Medulla oblongata (tissue), 1 donor: Measurements from ENCODE around the gene PM20D1.
A peak's percentile ranks its signal among the peaks of the same experiment; 100 is the strongest.
"Not testable (repeated sequence)": the region's sequence is repeated elsewhere in the genome, so short reads cannot be mapped to it uniquely, and the experiment has no call there.

Experiments used
- DNase-seq: peaks from one replicate; pipeline ENCODE4 v3.0.0-alpha.2; 2015; ENCODE audit errors: extremely low spot score

The PM20D1 gene

DNA sequence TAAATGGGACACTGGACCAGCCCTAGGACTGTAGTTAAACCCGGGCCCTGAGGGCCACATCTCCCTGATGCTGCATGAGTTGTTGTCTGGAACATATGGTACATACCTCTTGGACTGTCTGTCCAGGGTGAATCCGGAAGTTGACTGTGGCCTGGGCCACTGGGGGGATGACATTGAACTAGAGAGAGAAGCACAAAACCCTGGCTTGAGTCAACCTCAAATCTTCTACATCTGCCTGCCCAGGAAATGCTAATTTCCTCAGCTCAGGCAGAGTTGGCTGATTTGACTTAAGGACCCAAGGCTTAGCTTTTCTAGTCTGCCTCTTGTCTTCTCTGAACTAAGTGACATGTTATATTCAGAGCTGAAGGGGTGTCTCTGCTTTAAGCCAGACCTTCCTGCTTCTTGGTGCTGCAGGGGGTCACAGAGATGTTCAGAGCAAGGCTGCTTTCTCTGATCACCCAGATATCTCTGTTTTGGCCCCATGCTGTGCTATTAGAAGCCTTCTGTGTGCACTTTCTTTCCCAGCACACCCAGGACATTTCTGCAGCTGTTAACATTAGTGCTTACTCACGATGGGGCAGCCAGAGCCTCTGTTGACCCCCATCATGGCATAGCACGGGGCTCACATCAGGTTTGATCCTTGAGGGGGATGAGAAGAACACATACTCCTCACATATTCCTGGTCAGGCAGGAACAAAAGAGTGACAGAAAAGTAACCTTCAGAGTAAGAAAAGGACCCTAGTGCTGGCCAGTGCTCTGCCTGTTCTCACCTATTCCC is 9.6 kb downstream of the PM20D1 start:
- DNase-seq = no peak

DNA sequence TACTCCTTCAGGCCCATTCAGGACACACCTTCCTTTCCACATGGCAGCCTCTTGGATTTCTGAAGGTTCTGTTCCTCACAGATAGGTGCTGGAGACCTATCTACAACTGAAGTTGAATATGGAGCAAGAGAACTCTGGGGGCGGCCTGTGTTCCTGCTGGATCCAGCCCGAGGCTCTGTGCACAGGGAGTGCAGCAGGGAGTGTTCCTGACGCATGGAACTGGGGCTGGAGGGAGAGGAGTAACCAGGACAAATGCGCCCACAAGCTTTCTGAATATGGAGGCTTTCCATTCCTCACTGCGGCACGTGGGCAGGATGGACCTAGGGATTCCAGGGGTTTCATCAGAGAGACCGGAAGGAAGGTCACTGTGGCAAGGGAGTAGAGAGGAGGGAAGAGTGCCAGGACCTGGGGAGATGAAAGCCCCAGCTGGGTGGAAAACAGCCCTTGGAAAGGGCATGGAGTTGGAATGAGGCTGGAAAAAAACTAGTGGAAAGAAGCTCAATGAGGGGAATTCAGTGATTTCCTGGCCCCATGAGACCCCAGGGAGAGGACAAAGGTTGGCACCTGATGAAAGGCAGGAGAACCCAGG is 12.5 kb downstream of the PM20D1 start:
- no peak for DNase-seq

DNA sequence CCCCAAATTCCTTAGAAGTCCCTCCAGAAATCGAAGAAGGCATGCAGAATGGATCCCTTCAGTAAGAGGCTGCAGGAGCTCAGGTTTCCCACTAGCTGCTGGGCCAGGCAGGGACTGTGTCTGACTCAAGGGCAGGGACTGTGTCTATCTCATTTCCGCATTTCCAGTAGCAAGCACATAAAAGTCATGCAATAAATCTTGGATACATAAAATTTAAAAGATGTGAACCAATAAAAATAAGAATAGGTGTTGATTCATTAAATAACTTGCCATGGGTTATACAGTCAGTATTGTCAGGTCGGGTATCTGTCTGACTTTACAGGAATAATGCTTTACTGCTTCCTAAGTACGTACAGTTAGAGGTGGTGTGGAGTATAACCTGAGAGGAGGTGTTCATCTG is 15.2 kb downstream of the PM20D1 start:
- DNase-seq = no peak

DNA sequence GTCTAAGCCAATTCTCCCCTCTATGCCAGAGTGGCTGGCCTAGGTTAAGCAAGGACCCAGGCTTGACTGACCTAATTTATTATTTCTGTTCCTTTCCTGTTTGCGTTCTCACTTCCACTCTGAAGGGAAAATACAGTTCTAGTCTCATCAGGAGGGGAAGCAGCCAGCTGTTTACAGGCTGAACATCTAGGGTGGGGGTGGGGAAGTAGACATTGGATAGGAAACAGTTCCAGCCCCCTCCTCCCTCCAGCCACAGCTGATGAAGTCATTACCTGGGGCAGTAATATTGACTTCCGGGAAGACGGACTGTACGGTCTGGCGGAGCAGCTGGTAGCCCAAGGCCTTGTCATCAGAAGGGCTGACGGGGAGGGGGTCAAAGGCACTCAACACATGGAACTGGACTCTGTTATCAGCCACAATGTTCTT is 17.6 kb downstream of the PM20D1 start:
- DNase-seq = peak; percentile 54

DNA sequence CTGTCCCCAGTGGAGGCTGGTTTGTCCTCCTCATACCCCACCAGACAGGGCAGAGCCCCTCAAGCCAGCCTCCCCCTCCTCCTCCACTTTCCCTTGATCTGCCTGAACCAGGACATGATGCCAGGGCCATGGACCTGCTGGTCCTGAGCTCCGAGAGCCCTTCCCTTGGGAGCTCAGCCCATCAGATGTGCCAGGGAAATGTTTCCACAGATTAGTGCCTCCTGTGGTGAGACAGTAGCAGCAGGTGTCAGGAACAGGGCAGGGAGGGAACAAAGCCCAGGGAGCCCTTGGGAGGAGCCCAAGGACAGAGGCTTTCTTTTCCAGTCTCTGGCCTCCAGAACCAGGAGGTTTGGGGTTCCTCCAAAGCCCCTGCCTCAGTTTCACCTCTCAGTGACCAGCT is 22.3 kb downstream of the PM20D1 start:
- no peak for DNase-seq

DNA sequence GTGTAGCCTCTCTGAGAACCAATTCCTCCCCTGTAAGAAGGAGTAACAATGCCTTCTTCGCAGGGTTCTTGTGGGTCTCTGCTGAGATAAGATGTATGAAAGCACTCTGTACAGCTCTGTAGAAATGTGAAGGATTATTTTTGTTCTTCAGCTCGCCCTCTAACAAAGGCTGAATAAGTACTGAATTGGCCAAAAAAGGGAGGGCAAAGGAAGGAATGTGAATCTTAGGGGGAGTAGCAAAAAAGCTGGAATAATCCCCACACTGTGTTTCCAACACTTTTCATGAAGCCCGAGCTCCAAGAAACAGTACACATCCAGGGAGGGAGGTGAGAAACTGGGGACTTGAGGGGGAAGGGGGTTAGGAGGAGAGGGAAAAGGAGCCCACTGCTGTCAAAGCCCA is 22.9 kb downstream of the PM20D1 start:
- DNase-seq = no peak

DNA sequence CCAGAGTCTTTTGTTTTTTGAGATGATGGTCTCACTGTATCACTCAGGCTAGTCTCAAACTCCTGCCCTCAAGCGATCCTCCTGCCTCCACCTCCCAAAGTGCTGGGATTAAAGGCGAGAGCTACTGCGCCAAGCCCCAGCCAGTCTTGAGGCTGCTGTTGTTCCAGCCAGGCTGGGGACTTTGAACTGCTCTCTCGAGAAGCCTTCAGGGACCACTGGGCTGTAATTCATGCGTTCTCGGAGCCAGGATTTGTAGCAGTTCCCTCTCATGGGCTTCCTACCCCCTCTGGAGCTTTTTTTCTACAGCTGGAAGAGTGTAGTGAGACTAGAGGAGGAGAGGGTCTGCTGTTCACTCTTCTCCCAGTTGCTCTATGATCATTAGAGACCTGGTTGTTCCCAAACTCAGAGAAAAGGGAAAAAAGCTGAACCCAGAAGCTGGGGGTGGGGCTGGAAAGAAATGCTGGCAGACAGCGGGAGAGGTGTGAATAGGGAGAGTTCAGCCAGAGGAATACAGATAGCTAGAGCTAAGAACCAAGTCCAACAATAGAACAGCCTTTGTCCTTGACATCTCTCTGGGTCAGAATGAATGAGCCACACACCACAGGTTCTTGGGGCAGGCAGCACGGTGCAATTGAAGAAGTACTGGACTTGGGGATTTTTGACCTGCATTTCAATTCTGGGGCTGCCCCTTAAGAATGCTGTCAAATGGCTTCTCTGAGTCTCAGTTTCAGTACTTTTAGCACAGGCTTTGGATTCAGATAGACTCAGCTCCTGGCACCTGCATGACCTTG is 23.7 kb downstream of the PM20D1 start:
- DNase-seq = no peak

DNA sequence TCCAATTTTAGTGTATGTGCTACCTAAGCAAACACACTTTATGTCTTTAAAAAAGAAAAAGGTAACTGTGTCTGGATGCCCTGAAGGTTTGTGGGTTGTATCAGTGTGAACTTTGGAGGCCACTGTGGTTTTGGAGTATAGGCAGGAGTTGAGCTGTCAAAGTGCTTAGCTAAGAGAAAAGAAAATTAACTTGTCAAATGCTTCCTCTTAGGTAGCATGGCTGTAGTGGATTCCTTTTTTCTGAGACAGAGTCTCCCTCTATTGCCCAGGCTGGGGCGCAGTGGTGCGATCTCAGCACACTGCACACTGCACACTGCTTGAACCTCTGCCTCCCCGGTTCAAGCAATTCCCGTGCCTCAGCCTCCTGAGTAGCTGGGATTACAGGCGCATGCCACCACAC is 25.8 kb downstream of the PM20D1 start:
- no peak for DNase-seq

DNA sequence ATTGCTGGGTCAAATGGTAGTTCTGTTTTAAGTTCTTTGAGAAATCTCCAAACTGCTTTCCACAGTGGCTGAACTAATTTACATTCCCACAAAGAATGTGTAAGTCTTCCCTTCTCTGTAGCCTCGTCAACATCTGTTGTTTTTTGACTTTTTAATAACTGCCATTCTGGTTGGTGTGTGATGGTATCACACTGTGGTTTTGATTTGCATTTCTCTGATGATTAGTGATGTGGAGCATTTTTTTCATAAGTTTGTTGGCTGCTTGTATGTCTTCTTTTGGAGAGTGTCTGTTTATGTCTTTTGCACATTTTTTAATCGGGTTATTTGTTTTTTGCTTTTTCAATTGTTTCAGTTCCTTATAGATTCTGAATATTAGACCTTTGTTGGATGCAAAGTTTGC is 26.7 kb downstream of the PM20D1 start:
- DNase-seq = not testable (repeated sequence)

DNA sequence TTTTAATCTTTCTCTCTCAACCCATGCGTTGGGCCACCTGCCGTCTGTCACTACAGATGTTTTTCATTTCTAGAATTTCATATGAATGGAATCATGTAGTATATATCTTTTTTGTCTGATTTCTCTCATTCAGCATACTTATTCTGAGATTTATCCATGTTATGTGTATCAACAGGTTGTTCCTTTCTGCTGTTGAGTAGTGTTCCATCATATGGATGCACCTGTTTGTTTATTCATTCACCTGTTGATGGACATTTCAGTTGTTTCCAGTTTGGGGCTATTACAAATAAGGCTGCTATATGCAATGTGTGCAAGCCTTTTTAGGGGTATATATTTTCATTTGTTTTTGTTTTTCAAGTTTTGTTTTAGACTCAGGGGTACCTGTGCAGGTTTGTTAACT is 27.5 kb downstream of the PM20D1 start:
- DNase-seq = no peak

DNA sequence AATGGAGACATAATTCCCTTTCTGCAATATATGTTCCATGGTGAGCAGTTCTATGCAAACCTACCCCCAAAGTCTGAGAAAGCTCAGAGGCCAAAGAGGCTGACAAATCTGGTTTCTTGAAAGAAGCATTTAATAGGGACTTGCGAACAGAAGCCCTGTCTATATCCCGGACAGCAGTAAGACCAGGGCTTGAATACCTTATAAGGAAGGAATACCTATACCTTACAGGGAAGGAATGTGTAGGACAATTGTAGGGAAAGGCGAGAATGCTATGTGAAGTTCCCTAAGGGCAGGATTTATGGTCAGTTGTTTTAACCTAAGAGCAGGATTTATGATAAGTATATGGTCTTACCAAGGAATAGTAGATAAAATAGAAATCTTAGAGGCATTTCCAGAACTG is 31.9 kb downstream of the PM20D1 start:
- DNase-seq = no peak

DNA sequence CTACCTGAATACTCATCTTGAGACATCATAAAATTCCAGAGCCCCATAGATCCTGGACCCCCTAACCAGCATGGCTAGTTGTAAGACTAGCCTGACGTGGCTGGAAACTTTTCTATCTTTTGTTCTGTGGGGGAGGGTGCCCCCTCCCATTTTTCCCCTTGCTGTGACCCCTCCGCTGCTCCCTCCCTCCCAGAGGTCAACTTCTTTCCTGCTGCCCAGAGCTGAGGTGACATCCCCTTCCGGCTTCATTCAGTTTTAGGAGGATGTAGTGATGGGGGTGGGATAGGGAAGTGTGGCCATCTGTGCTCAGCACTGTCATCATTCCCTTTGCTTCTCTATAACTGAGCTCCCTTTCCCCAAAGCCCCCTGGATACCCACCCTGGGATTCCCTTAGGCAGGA is 32.6 kb downstream of the PM20D1 start:
- no peak for DNase-seq

DNA sequence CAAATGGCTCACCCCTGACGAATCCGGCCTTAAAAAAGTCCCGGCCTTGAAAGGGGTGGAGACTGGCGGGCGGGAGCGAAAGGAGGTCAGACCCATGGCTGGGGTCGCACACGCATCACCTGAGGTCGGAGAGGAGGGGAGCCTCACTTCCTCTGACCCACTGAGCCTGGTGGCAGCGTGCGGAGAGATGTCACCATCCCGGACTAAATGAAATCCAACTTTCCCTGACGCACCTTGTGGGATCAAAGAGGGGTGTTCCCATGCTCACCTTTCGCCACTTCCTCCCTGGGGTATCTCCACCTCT is 36.2 kb downstream of the PM20D1 start:
- DNase-seq = no peak

DNA sequence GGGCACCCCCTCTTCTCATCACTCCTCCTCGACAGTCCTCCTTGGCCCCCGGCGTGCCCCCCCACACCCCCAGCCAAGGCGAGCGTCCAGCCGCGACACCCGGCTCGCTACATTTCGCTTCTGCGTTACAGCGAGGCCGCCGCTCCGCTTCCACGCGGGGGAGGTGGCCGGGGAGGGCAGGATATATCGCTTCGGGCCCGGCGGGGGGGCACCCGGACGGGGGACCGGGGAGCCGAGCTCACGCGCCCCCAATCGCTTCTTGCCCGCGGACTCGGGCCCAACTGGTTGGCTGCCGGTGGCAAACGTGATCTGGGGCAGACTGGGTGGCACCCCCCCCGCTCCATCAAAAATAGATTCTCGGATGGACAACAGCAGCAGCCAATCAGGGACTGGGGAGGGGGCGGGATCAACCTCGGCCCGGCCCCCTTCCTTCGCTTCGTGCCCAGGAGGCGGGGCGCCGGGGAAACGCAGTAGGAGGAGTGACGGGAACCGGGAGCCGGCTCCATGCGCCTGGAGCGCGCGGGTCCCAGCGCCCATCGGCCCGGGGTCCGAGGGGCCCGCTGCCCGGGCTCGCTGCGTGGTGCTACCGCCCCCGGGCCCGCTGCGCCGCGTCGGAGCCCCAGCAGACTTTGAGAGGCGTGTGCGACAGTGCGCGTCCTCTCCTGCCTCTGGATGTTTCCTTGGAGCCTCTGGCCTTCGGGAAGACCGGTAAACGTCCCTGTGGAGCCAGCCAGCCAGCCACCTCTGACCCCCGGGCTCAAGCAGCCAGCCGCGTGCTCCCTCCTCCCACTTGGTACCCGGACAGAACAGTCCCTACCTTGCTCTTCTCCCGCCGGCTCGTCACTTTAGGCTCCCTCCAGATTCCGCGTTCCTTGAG is 36.8 kb downstream of the PM20D1 start, which contains the start of gene SLC41A1:
TSS of gene SLC41A1 (minus strand) at position 321 of the 877 bp plus-strand sequence. CDS start 2,757 bp downstream, outside the sequence.
- peak; percentile 97 for DNase-seq

DNA sequence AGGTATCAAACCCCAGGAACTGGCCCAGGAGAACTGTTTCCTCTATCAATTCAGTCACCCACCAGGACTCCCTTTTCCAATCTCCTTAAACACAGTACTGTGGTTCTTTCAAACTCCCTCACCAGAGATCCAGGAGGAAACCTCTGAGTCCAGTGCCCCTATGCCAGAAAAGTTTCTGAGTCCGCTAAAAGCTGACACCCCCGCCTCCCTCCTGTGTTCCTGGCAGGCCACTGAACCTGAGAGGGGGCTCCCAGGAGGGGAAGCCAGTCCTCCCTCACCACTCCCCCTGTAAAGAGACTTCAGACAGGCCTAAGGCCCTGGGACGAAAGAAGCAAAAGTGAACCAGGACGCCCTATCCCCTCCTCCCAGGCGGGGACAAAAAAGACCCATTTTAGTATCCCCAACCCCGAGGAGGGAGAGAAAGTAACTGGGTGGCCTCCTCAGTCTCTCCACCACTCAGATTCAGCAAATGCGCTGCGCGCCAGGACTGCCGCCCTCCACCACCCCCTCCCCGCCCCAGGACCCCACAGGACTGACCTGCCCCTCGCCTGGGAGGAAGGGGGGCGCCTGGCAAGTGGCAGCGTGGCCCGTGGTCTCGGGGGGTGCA is 37.6 kb downstream of the PM20D1 start:
- DNase-seq = peak; percentile 55

DNA sequence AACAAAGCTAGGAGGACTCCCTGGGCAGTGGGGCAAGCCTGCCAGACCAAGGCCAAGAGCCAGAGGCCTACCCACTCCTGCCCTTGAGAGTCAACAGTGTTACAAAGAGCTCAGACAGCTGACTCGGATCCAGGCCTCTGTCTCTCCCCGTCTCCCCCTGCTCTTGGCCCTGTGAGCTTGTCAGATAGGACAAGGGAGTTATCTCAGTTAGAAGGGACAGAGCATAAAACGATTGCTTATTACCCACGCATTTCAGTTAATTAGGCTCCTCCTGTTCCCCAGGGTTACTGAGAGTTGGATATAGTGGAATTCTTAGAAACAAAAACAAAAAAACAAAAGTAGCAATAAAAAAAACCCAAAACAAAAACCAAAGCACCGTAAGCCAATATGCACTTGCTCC is 38.3 kb downstream of the PM20D1 start:
- DNase-seq = peak; percentile 87

DNA sequence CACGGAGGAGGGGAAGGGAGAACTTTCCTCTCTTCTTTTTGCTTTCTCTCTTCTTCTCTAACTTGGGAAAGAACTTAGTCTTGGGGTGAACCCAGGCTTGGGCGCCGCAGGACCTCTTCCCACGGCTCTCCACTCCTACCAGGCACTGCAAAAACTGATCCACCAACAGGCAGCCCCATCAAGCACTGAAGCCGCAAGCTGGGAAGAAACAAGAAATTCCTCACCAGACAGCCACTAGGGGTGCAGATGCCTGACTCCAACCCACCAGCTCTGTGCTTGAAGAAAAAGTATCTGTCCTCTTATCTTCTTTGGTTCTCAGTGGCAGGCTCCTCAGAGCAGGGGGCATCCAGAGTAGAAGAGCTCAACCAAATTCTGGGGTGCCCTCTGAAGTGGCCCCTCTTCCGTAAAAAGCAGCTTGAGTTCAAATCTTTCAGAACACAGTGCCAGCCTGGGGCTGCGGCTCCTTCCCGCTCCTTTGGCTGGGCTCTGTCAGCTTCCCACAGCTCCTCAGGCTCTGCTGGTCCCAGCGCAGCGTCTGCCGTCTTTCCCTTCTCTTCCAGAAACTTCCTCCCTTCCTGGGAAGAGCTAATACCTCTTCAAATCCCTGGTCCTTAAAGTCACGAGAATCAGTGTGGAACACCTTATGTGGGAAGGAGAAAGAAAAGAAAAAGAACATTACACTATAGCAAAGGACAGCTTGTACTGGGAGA is 39.3 kb downstream of the PM20D1 start:
- DNase-seq = peak; percentile 16

DNA sequence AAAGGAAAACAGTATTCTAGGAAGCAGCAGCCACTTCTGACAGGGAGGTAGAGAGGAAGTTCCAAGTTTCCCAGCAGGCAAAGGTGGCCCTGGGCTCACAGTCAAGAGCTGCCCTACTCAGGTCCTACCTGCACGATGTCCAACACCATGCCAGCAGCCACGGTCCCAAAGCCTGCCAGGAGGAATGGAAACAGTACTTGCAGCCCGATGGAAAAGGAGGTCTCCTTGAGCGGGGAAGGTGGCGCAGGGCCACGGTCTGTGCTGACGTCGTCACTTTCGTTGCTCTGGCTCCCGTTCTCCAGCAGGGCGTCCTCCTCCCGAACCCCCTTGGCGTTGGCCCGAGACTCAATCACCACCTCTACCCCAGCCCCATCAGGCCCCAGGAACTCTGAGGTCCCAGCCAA is 40.0 kb downstream of the PM20D1 start:
- peak; percentile 3 for DNase-seq

DNA sequence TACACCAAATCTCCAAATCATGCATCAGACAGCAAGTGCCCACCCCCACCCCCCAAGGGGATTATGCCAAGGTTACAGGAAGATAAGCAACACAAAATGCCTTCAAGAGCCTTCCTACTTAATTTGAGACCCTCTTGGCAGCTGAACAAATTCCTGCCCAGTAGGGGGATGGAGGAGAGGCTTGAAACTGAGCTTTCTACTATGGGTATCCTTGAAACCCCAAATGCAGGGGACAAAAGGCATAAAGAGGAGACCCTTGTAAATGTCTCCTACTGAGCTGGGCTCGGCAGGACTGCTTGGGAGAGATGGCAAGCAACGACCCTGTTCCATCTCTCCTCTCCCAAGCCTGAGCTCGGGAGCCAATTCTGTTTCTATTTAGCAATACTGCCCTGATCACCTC is 40.5 kb downstream of the PM20D1 start:
- DNase-seq = no peak

DNA sequence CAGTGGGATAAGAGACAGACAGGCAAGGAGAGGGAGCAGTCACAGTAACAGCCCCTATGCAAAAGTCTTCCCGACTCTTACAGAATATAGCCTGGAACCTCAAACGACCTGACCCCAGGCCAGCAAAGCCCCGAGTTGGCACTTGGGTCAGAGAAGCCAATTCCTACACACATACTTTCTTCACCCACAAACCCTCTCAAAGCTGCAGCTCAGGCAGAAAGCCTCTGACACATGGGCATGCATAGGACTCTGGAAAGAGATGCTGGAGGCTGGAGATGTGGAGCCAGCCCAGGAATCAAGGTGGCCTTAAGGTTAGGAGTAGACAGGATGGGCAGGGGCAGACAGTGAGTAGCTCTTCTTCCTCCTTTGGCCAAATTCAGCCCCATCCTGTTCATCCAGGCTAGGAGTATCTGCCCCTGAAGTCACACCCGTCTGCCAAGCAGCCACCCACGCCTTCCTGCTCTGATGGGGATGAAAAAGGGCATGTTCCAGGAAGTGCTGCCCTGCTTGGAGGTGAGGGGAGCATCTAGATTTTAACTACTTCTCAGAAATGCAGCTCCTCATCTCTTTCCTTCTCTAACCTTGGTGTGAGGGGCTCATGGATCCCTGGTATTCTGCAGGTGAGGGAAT is 44.7 kb downstream of the PM20D1 start:
- no peak for DNase-seq
